Measurements from ENCODE around the gene SEMA3E. TPM values are rescaled to one million over a fixed set of nuclear protein-coding genes. Genes with fewer than 3 reads are reported as not detected.

SEMA3E gene
- polyA plus RNA-seq, 1 of the 3 experiments (the other 2 are of a cell fraction): under 0.01 TPM

DNA sequence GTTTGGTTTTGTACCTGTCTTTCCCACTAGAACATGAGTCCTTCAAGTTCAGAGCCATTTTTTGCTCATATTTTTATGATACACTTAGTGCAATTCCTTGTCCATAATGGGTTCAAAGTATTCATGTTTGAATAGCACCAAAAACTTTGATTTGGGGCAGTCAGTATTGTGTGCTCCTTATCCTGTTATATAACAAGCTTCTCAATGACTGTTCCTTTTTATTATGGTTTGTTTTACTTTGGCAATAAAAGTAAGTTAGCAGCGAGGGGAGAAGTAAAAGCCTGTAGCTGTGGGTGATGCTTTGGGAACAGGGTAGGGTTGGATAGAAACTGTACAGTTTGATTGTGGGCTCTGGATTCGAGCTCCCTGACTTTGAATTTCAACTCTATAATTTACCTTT, 311.9 kb downstream of the SEMA3E start (continued):
- TF ChIP-seq ZBTB33 (IDR thresholded peaks at IDR 0.05; ENCODE audit: borderline replicate concordance, low read depth) (no peak), TAF1 (IDR thresholded peaks at IDR 0.05; ENCODE audit: borderline replicate concordance, low read depth, low read length) (no peak), FOXM1 (IDR thresholded peaks at IDR 0.05; ENCODE audit: low read depth) (no peak)

- Histone ChIP-seq H2AFZ (ENCODE audit: low read depth) (no peak overlapping the region), H3K27me3 (ENCODE audit: insufficient read depth) (no peaks in the 10 kb centered on the region), H3F3A (replicated peaks; ENCODE audit: insufficient read depth) (no peaks in the 10 kb centered on the region), H3K9ac (no peak overlapping the region), H3K4me1 (ENCODE audit: control insufficient read depth in 1 of 2, insufficient read depth in 2 of 2, low read depth in 1 of 2, low read length in 1 of 2) (no peaks in the 10 kb centered on the region), H3K9me2 (no peaks in the 10 kb centered on the region), H4K20me1 (ENCODE audit: insufficient read depth) (no peaks in the 10 kb centered on the region), H3K79me2 (ENCODE audit: insufficient read depth) (no peaks in the 10 kb centered on the region), H3K4me2 (no peak overlapping the region), H3K9me3 (no peaks in the 10 kb centered on the region), H3K4me3 (ENCODE audit: low read depth in 2 of 2, low read length in 1 of 2) (no peak overlapping the region), H3K36me3 (replicated peaks in 1 of 2; ENCODE audit: control insufficient read depth in 1 of 2, insufficient read depth in 2 of 2, low read length in 1 of 2) (no peaks in the 10 kb centered on the region), H3K27ac (ENCODE audit: low read depth in 2 of 2, low read length in 1 of 2) (no peak overlapping the region)
- ChIA-PET POLR2A (no interaction called here), CTCF (interaction anchor here (1.2 to 1.6 kb wide), 2 partner anchors 55 to 515 kb away, joined by 3 to 4 read pairs; no protein-coding TSS in a partner anchor)
- TF ChIP-seq, protein P1, sequence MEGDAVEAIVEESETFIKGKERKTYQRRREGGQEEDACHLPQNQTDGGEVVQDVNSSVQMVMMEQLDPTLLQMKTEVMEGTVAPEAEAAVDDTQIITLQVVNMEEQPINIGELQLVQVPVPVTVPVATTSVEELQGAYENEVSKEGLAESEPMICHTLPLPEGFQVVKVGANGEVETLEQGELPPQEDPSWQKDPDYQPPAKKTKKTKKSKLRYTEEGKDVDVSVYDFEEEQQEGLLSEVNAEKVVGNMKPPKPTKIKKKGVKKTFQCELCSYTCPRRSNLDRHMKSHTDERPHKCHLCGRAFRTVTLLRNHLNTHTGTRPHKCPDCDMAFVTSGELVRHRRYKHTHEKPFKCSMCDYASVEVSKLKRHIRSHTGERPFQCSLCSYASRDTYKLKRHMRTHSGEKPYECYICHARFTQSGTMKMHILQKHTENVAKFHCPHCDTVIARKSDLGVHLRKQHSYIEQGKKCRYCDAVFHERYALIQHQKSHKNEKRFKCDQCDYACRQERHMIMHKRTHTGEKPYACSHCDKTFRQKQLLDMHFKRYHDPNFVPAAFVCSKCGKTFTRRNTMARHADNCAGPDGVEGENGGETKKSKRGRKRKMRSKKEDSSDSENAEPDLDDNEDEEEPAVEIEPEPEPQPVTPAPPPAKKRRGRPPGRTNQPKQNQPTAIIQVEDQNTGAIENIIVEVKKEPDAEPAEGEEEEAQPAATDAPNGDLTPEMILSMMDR (IDR thresholded peaks at IDR 0.05): no peak
- no peak for TF ChIP-seq RCOR1 (IDR thresholded peaks at IDR 0.05; ENCODE audit: low read length)
- no peak for TF ChIP-seq CHD2 (IDR thresholded peaks at IDR 0.05; ENCODE audit: low read length, partially characterized antibody)
- 21% methylated on average over 2 of the region's 2 CpGs for WGBS (ENCODE audit: low lambda C conversion rate)
- DNase-seq: no peak
Measured at GRCh38 chr7:83326223-83326622, 322.7 kb downstream of the SEMA3E start.

- Histone ChIP-seq H3F3A (replicated peaks; ENCODE audit: insufficient read depth) (no peaks in the 10 kb centered on the region), H3K36me3 (replicated peaks in 1 of 2; ENCODE audit: control insufficient read depth in 1 of 2, insufficient read depth in 2 of 2, low read length in 1 of 2) (no peaks in the 10 kb centered on the region), H4K20me1 (ENCODE audit: insufficient read depth) (no peaks in the 10 kb centered on the region), H3K4me2 (no peak overlapping the region), H3K4me3 (ENCODE audit: low read depth in 2 of 2, low read length in 1 of 2) (no peak overlapping the region), H3K4me1 (ENCODE audit: control insufficient read depth in 1 of 2, insufficient read depth in 2 of 2, low read depth in 1 of 2, low read length in 1 of 2) (no peaks in the 10 kb centered on the region; a peak in 1 of 4 replicates), H2AFZ (ENCODE audit: low read depth) (no peak overlapping the region), H3K27ac (ENCODE audit: low read depth in 2 of 2, low read length in 1 of 2) (no peak overlapping the region), H3K27me3 (ENCODE audit: insufficient read depth) (no peaks in the 10 kb centered on the region), H3K9me2 (no peaks in the 10 kb centered on the region), H3K9ac (no peak overlapping the region), H3K9me3 (no peaks in the 10 kb centered on the region), H3K79me2 (ENCODE audit: insufficient read depth) (no peaks in the 10 kb centered on the region)
- 89% methylated on average over 5 of the region's 5 CpGs for WGBS (ENCODE audit: low lambda C conversion rate)
- ChIA-PET CTCF (interaction anchor here (1.5 to 1.6 kb wide), 2 partner anchors 33 to 514 kb away, joined by 4 to 5 read pairs; no protein-coding TSS in a partner anchor), POLR2A (no interaction called here)
- no peak for DNase-seq
- no peak for TF ChIP-seq RFX5 (IDR thresholded peaks at IDR 0.05; ENCODE audit: low read length)
- TF ChIP-seq, protein P2, sequence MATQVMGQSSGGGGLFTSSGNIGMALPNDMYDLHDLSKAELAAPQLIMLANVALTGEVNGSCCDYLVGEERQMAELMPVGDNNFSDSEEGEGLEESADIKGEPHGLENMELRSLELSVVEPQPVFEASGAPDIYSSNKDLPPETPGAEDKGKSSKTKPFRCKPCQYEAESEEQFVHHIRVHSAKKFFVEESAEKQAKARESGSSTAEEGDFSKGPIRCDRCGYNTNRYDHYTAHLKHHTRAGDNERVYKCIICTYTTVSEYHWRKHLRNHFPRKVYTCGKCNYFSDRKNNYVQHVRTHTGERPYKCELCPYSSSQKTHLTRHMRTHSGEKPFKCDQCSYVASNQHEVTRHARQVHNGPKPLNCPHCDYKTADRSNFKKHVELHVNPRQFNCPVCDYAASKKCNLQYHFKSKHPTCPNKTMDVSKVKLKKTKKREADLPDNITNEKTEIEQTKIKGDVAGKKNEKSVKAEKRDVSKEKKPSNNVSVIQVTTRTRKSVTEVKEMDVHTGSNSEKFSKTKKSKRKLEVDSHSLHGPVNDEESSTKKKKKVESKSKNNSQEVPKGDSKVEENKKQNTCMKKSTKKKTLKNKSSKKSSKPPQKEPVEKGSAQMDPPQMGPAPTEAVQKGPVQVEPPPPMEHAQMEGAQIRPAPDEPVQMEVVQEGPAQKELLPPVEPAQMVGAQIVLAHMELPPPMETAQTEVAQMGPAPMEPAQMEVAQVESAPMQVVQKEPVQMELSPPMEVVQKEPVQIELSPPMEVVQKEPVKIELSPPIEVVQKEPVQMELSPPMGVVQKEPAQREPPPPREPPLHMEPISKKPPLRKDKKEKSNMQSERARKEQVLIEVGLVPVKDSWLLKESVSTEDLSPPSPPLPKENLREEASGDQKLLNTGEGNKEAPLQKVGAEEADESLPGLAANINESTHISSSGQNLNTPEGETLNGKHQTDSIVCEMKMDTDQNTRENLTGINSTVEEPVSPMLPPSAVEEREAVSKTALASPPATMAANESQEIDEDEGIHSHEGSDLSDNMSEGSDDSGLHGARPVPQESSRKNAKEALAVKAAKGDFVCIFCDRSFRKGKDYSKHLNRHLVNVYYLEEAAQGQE (IDR thresholded peaks at IDR 0.05; ENCODE audit: low read depth, low read length): no peak
- no peak for TF ChIP-seq TCF12 (IDR thresholded peaks at IDR 0.05)
- TF ChIP-seq MXI1 (IDR thresholded peaks at IDR 0.05; ENCODE audit: low read depth, low read length): no peak
- no peak for TF ChIP-seq ZBTB33 (IDR thresholded peaks at IDR 0.05; ENCODE audit: borderline replicate concordance, low read depth)
- TF ChIP-seq, protein P1 (IDR thresholded peaks at IDR 0.05): peak; percentile 26; the same call in 1 of the 2 replicates
- no peak for TF ChIP-seq SIN3A (IDR thresholded peaks at IDR 0.05; ENCODE audit: borderline replicate concordance, low read depth, low read length)
Measured at GRCh38 chr7:83325083-83325482, 323.9 kb downstream of the SEMA3E start.

All from SK-N-SH (cell line).